PC-3 (cell line): ENCODE measurements around the gene MGAT5. TPM values are rescaled to one million over a fixed set of nuclear protein-coding genes. Genes with fewer than 3 reads are reported as not detected.

Experiments used
- ATAC-seq: fragments of 200-7000 bp; cut with Tn5 transposase; 2 replicates; pipeline ENCODE4 v1.9.1; 2020; ENCODE audit warnings: mild to moderate bottlenecking, moderate library complexity
- BruUV-seq: library from RNA; stranded (reverse); fragments of 400-500 nt; replicated peaks from 2 replicates; lab custom pipeline; 2021; lab: Mats Ljungman, UMichigan
- CTCF ChIA-PET: fragments of 300-600 bp; sonication (Branson Sonifier 250); formaldehyde crosslinking; loops from one replicate; lab custom pipeline; 2022; ENCODE audit warnings: antibody characterized with exemption; lab: Charles Lee
- POLR2A ChIA-PET: fragments of 300-600 bp; sonication (Branson Sonifier 250); formaldehyde crosslinking; loops from one replicate; lab custom pipeline; 2022; ENCODE audit warnings: antibody characterized with exemption; ENCODE audit not compliant: unreplicated experiment; lab: Charles Lee
- DNase-seq: peaks from one replicate; pipeline ENCODE4 v3.0.0-alpha.2; 2015
- H2AFZ ChIP-seq: fragments of 300-600 bp; sonication (generic); 2 replicates; pipeline ENCODE4 v1.6.0; 2016; ENCODE audit warnings: antibody characterized with exemption, low read length
- H3F3A ChIP-seq: fragments of 300-600 bp; sonication (generic); one replicate; pipeline ENCODE4 v1.6.0; 2017; ENCODE audit warnings: antibody characterized with exemption, low read length, control low read depth, mild to moderate bottlenecking; ENCODE audit not compliant: unreplicated experiment
- H3K27ac ChIP-seq: fragments of 300-600 bp; sonication (generic); 2 replicates; pipeline ENCODE4 v1.5.1; 2016; ENCODE audit warnings: mild to moderate bottlenecking, low read length
- H3K27me3 ChIP-seq: fragments of 300-600 bp; sonication (generic); 2 replicates; pipeline ENCODE4 v1.6.1; 2016; ENCODE audit warnings: low read length, mixed read lengths
- H3K36me3 ChIP-seq: fragments of 300-600 bp; sonication (generic); 2 replicates; pipeline ENCODE4 v1.6.1; 2016; ENCODE audit warnings: low read depth, mixed run types, low read length, mixed read lengths
- H3K4me1 ChIP-seq: fragments of 300-600 bp; sonication (generic); 2 replicates; pipeline ENCODE4 v1.5.1; 2016; ENCODE audit warnings: low read length; ENCODE audit not compliant: insufficient read depth
- H3K4me2 ChIP-seq: fragments of 300-600 bp; sonication (generic); 2 replicates; pipeline ENCODE4 v1.6.0; 2016; ENCODE audit warnings: low read length
- H3K4me3 ChIP-seq: fragments of 300-600 bp; sonication (generic); 2 replicates; pipeline ENCODE4 v1.5.1; 2016; ENCODE audit warnings: mild to moderate bottlenecking, low read length, mixed read lengths
- H3K79me2 ChIP-seq: fragments of 300-600 bp; sonication (generic); 2 replicates; pipeline ENCODE4 v1.6.1; 2017; ENCODE audit warnings: low read length, mixed read lengths
- H3K9ac ChIP-seq: fragments of 300-600 bp; sonication (generic); 2 replicates; pipeline ENCODE4 v1.6.0; 2016; ENCODE audit warnings: mild to moderate bottlenecking, low read length
- H3K9me2 ChIP-seq: fragments of 300-600 bp; sonication (generic); replicated peaks from 2 replicates; pipeline ENCODE4 v1.6.1; 2016; ENCODE audit warnings: mixed run types, low read length, mixed read lengths
- H3K9me3 ChIP-seq: fragments of 300-600 bp; sonication (generic); 2 replicates; pipeline ENCODE4 v1.6.1; 2016; ENCODE audit warnings: low read length, mixed read lengths
- H4K20me1 ChIP-seq: fragments of 300-600 bp; sonication (generic); 2 replicates; pipeline ENCODE4 v1.6.1; 2016; ENCODE audit warnings: low read length, mixed read lengths
- CTCF ChIP-seq: fragments of 300-600 bp; sonication (generic); conservative IDR thresholded peaks from 2 replicates; pipeline ENCODE4 v1.5.1; 2017; ENCODE audit warnings: antibody characterized with exemption, low read depth, mild to moderate bottlenecking, low read length
- EZH2 ChIP-seq: fragments of 300-600 bp; sonication (generic); IDR thresholded peaks from one replicate; pipeline ENCODE4 v1.6.1; 2017; ENCODE audit warnings: antibody characterized with exemption, mild to moderate bottlenecking, low read length; ENCODE audit not compliant: unreplicated experiment
- EZH2phosphoT487 ChIP-seq: fragments of 300-600 bp; sonication (generic); IDR thresholded peaks from 2 replicates; pipeline ENCODE4 v1.6.1; 2018; ENCODE audit warnings: mild to moderate bottlenecking, antibody characterized with exemption, low read length, borderline replicate concordance
- intact Hi-C: fragments of 100-400 bp; cut with micrococcal nuclease; formaldehyde crosslinking; loops from 2 replicates; pipeline ENCODE4 v1.9.0; 2023
- total RNA-seq: library from RNA; depleted of rRNA; stranded (reverse); fragments of >200 nt; gene quantifications from 2 replicates; pipeline ENCODE4 v1.2.3, GENCODE V29; 2014

MGAT5 gene
- total RNA-seq, 1 experiment from 2014 or later = 33.8 TPM

- 0 out of 2 replicates have a peak, but pooled peaks cover 7% of the 10 kb centered on the region for H3K4me1 ChIP-seq
- H3F3A ChIP-seq = no peaks in the 10 kb centered on the region
- H3K79me2 ChIP-seq = no peaks in the 10 kb centered on the region
- CTCF ChIA-PET = no interaction called here
- ATAC-seq (no peak), DNase-seq (no peak)
- no peaks in the 10 kb centered on the region for H3K9me3 ChIP-seq
- no peaks in the 10 kb centered on the region for H3K27me3 ChIP-seq
- H3K27ac ChIP-seq = no peak overlapping the region
- intact Hi-C loops = no loop called here
- H3K9me2 ChIP-seq = no peaks in the 10 kb centered on the region
- H2AFZ ChIP-seq = no peak overlapping the region
- POLR2A ChIA-PET = no interaction called here
- no TSS peak for BruUV-seq
- H3K9ac ChIP-seq = no peak overlapping the region
- H3K4me3 ChIP-seq = no peak overlapping the region
- H3K4me2 ChIP-seq = no peak overlapping the region
- H3K36me3 ChIP-seq = no peaks in the 10 kb centered on the region
- H4K20me1 ChIP-seq = no peaks in the 10 kb centered on the region
- TF ChIP-seq EZH2 = no peak
- no peak for TF ChIP-seq CTCF
- TF ChIP-seq EZH2phosphoT487 = no peak
Measured at GRCh38 chr2:134280231-134280630, 26.4 kb downstream of the MGAT5 start.

GRCh38 chr2:134280726-134281125 lies 26.9 kb downstream of the MGAT5 start:
- 0 out of 2 replicates have a peak, but pooled peaks cover 7% of the 10 kb centered on the region for H3K4me1 ChIP-seq
- no peak overlapping the region for H2AFZ ChIP-seq
- H3K36me3 ChIP-seq = no peaks in the 10 kb centered on the region
- H3K4me3 ChIP-seq = no peak overlapping the region
- H3K9ac ChIP-seq = no peak overlapping the region
- no peaks in the 10 kb centered on the region for H3K9me3 ChIP-seq
- no peak for ATAC-seq
- no peaks in the 10 kb centered on the region for H3K79me2 ChIP-seq
- H3K27me3 ChIP-seq = no peaks in the 10 kb centered on the region
- H4K20me1 ChIP-seq = no peaks in the 10 kb centered on the region
- no peaks in the 10 kb centered on the region for H3K9me2 ChIP-seq
- TF ChIP-seq EZH2 (no peak), EZH2phosphoT487 (no peak), CTCF (no peak)
- POLR2A ChIA-PET = no interaction called here
- H3F3A ChIP-seq = no peaks in the 10 kb centered on the region
- BruUV-seq = no TSS peak
- no peak overlapping the region for H3K4me2 ChIP-seq
- no peak overlapping the region for H3K27ac ChIP-seq
- CTCF ChIA-PET = no interaction called here
- DNase-seq = no peak
- intact Hi-C loops = no loop called here

GRCh38 chr2:134281815-134282419 lies 28.0 kb downstream of the MGAT5 start:
- Histone ChIP-seq H3K4me3 (no peak overlapping the region), H3K36me3 (no peaks in the 10 kb centered on the region)
- POLR2A ChIA-PET = no interaction called here

More at GRCh38 chr2:134281815-134282419, 28.0 kb downstream of the MGAT5 start:
- ATAC-seq (no peak), DNase-seq (no peak)
- Histone ChIP-seq H3K4me1 (0 out of 2 replicates have a peak, but pooled peaks cover 1% of the 10 kb centered on the region), H3K27ac (no peak overlapping the region), H4K20me1 (no peaks in the 10 kb centered on the region), H3K4me2 (no peak overlapping the region), H3K9me2 (no peaks in the 10 kb centered on the region), H3F3A (no peaks in the 10 kb centered on the region), H2AFZ (no peak overlapping the region), H3K9ac (no peak overlapping the region), H3K27me3 (no peaks in the 10 kb centered on the region), H3K79me2 (no peaks in the 10 kb centered on the region), H3K9me3 (no peaks in the 10 kb centered on the region)
- CTCF ChIA-PET = no interaction called here
- no TSS peak for BruUV-seq
- intact Hi-C loops = no loop called here
- TF ChIP-seq EZH2phosphoT487 (no peak), EZH2 (no peak), CTCF (no peak)
